Mammary epithelial cell (primary cell): ENCODE results near the gene CCDC57.

Experiments used
- EZH2 ChIP-seq: IDR thresholded peaks from 2 replicates; pipeline ENCODE4 v1.6.1; 2012; ENCODE audit warnings: low read length, inconsistent platforms, borderline replicate concordance
- TF ChIP-seq, protein P1 (sequence below), 2 donors: IDR thresholded peaks in 1 of 2; conservative IDR thresholded peaks in 1 of 2; 2 replicates each; pipeline ENCODE4 v1.5.1; 2011 to 2012; ENCODE audit warnings: inconsistent platforms in 2 of 2, low read length in 2 of 2, mild to moderate bottlenecking in 2 of 2, control low read depth in 1 of 2, low read depth in 1 of 2; ENCODE audit not compliant: insufficient read depth in 1 of 2; ENCODE audit errors: extremely low read depth in 1 of 2

DNA sequence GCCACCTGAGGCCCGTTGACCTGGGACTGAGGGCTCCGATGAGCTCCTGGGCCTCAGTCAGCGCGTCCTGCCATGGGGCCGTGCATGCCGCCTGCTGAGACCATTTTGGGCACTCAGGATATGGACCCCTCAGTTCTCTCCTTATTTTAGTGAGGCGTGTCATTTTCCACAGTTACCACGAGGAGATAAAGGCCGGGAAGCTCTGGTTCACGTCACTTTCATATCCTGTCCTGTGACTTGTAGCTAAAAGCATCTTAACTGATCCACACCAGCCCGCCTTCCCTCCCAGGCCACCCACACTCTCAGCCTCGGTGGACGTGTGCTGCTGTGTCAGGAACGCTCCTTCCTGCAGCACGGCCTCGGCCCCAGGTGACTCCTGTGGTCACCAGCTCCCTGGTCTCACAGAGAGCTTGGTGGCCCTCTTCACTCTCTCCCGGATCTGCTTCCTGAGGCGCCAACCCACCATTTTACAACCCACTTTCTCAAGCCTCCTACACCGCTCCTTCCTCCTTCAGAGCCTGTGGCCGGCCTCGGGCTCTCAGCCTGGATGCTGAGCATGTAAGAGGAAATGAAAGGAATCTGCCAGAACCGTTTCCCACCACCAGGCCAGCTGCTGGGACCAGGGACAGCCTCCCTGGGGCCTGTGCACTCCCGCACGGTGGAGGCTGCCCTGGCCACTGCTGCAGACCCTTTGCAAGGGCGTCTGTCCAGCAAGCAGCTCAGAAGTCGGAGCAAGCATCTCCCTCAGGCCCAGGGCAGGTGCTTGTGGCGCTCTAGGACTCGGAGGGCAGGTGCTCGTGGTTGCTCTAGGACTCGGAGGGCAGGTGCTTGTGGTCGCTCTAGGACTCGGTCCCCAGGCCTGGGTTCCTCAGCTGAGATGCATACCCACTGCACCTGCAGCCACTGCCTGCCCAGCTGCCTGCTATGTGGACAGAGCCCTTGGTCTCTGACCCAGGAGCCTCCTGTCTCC is 90.7 kb downstream of the CCDC57 start:
- TF ChIP-seq, protein P1, sequence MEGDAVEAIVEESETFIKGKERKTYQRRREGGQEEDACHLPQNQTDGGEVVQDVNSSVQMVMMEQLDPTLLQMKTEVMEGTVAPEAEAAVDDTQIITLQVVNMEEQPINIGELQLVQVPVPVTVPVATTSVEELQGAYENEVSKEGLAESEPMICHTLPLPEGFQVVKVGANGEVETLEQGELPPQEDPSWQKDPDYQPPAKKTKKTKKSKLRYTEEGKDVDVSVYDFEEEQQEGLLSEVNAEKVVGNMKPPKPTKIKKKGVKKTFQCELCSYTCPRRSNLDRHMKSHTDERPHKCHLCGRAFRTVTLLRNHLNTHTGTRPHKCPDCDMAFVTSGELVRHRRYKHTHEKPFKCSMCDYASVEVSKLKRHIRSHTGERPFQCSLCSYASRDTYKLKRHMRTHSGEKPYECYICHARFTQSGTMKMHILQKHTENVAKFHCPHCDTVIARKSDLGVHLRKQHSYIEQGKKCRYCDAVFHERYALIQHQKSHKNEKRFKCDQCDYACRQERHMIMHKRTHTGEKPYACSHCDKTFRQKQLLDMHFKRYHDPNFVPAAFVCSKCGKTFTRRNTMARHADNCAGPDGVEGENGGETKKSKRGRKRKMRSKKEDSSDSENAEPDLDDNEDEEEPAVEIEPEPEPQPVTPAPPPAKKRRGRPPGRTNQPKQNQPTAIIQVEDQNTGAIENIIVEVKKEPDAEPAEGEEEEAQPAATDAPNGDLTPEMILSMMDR (conservative IDR thresholded peaks at IDR 0.05 in 1 of 2, IDR thresholded peaks at IDR 0.05 in 1 of 2; ENCODE audit: extremely low read depth in 1 of 2, insufficient read depth in 1 of 2, low read depth in 1 of 2, low read length in 2 of 2): no peak
- no peak for TF ChIP-seq EZH2
